PFSK-1 (cell line): ENCODE data around the gene FAM118B.

Experiments
- FOXP2 ChIP-seq: optimal IDR thresholded peaks from 2 replicates; pipeline ENCODE3; 2011; ENCODE audit warnings: borderline replicate concordance, control low read depth, inconsistent platforms; ENCODE audit not compliant: insufficient read depth; ENCODE audit errors: extremely low read length, extremely low read depth
- POLR2AphosphoS5 ChIP-seq: IDR thresholded peaks from 2 replicates; pipeline ENCODE4 v1.6.1; 2012; ENCODE audit warnings: low read depth, mild to moderate bottlenecking, control low read depth, low read length, moderate library complexity
- SIN3A ChIP-seq: IDR thresholded peaks from 2 replicates; pipeline ENCODE4 v1.6.1; 2012; ENCODE audit warnings: mild to moderate bottlenecking, low read length, moderate library complexity, borderline replicate concordance; ENCODE audit not compliant: insufficient read depth
- TAF1 ChIP-seq: IDR thresholded peaks from 2 replicates; pipeline ENCODE4 v1.6.1; 2012; ENCODE audit warnings: low read length, control low read depth, borderline replicate concordance; ENCODE audit not compliant: insufficient read depth

DNA sequence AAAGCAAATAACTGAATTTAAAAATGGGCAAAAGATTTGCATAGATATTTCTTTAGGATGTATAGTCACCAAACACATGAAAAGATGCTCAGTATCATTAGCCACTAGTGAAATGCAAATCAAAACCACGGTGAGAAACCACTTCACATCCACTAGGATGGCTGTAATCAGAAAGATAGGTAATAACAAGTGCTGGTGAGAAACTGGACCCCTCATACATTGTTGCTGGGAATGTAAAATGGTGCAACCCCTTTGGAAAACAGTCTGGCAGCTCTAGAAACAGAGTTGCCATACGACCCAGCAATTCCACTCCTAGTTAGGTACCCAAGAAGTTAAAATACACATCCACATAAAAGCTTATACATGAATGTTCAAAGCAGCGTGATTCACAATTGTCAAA, 16.5 kb upstream of the FAM118B start:
- TF ChIP-seq SIN3A (no peak), POLR2AphosphoS5 (no peak), TAF1 (no peak), FOXP2 (no peak)
